ENCODE data around the gene ACSM5. TPM values are rescaled to one million over a fixed set of nuclear protein-coding genes. Genes with fewer than 3 reads are reported as not detected.

The ACSM5 gene
- total RNA-seq, 2 experiments from 2014 or later, result not detected

- no peaks in the 10 kb centered on the region for H3K4me1 ChIP-seq (ENCODE audit: insufficient read depth, low read length)
- H3K27ac Mint-ChIP-seq, result no peak overlapping the region
- H3K4me3 ChIP-seq (ENCODE audit: low read length), result no peak overlapping the region
- H3K36me3 ChIP-seq (ENCODE audit: insufficient read depth, low read length), result no peaks in the 10 kb centered on the region
- intact Hi-C loops (cut with DNase I, micrococcal nuclease), result no loop called here
- no peaks in the 10 kb centered on the region for H3K27me3 ChIP-seq (ENCODE audit: control insufficient read depth in 1 of 2, insufficient read depth in 2 of 2, low read length in 2 of 2)
- POLR2A ChIA-PET, result no interaction called here
- H3K27ac ChIP-seq (ENCODE audit: low read depth in 1 of 2, low read length in 2 of 2), result no peak overlapping the region
- DNase-seq, result no peak
- no peaks in the 10 kb centered on the region for H3K9me3 ChIP-seq (ENCODE audit: control insufficient read depth in 1 of 2, insufficient read depth in 1 of 2, low read length in 2 of 2)
- H3K4me3 Mint-ChIP-seq, result no peak overlapping the region
- CTCF ChIA-PET, result no interaction called here
- no peak for ATAC-seq (ENCODE audit: poor library complexity)
- TF ChIP-seq CTCF (IDR thresholded peaks at IDR 0.05), result no peak
- H3K4me1 Mint-ChIP-seq (ENCODE audit: low read depth), result no peaks in the 10 kb centered on the region
- no peaks in the 10 kb centered on the region for H3K9me3 Mint-ChIP-seq
- H3K36me3 Mint-ChIP-seq (ENCODE audit: low read depth), result no peaks in the 10 kb centered on the region
- peaks cover 4% of the 10 kb centered on the region for H3K27me3 Mint-ChIP-seq
Observed at GRCh38 chr16:20401475-20402016, 7.8 kb upstream of the ACSM5 start.

GRCh38 chr16:20402651-20403050 lies 6.7 kb upstream of the ACSM5 start:
- CTCF ChIA-PET, result no interaction called here
- DNase-seq (no peak), ATAC-seq (ENCODE audit: poor library complexity) (no peak)
- TF ChIP-seq CTCF (IDR thresholded peaks at IDR 0.05), result no peak
- POLR2A ChIA-PET, result no interaction called here
- intact Hi-C loops (cut with DNase I, micrococcal nuclease), result no loop called here
- Mint-ChIP-seq H3K27ac (no peak overlapping the region), H3K4me3 (no peak overlapping the region), H3K9me3 (no peaks in the 10 kb centered on the region), H3K36me3 (ENCODE audit: low read depth) (no peaks in the 10 kb centered on the region), H3K27me3 (peaks cover 10% of the 10 kb centered on the region), H3K4me1 (ENCODE audit: low read depth) (no peaks in the 10 kb centered on the region)
- H3K36me3 ChIP-seq (ENCODE audit: insufficient read depth, low read length), result no peaks in the 10 kb centered on the region
- H3K4me1 ChIP-seq (ENCODE audit: insufficient read depth, low read length), result no peaks in the 10 kb centered on the region
- H3K9me3 ChIP-seq (ENCODE audit: control insufficient read depth in 1 of 2, insufficient read depth in 1 of 2, low read length in 2 of 2), result no peaks in the 10 kb centered on the region
- H3K27ac ChIP-seq (ENCODE audit: low read depth in 1 of 2, low read length in 2 of 2), result no peak overlapping the region
- no peaks in the 10 kb centered on the region for H3K27me3 ChIP-seq (ENCODE audit: control insufficient read depth in 1 of 2, insufficient read depth in 2 of 2, low read length in 2 of 2)
- H3K4me3 ChIP-seq (ENCODE audit: low read length), result no peak overlapping the region

GRCh38 chr16:20404637-20405036 lies 4.7 kb upstream of the ACSM5 start, which contains the start of gene PDILT:
Gene PDILT (minus strand): TSS chr16:20404737. CDS start chr16:20399300, 5,437 bp downstream.
- no peak for TF ChIP-seq CTCF (IDR thresholded peaks at IDR 0.05)
- Histone ChIP-seq H3K4me1 (ENCODE audit: insufficient read depth, low read length) (no peaks in the 10 kb centered on the region), H3K27ac (ENCODE audit: low read depth in 1 of 2, low read length in 2 of 2) (no peak within 1 kb of the TSS), H3K27me3 (ENCODE audit: control insufficient read depth in 1 of 2, insufficient read depth in 2 of 2, low read length in 2 of 2) (no peaks in the 10 kb centered on the region), H3K9me3 (ENCODE audit: control insufficient read depth in 1 of 2, insufficient read depth in 1 of 2, low read length in 2 of 2) (no peaks in the 10 kb centered on the region), H3K36me3 (ENCODE audit: insufficient read depth, low read length) (no peaks in the 10 kb centered on the region), H3K4me3 (ENCODE audit: low read length) (no peak within 1 kb of the TSS)
- ChIA-PET POLR2A (no interaction called here), CTCF (no interaction called here)
- H3K27me3 Mint-ChIP-seq, result peaks cover 10% of the 10 kb centered on the region
- H3K4me3 Mint-ChIP-seq, result no peak within 1 kb of the TSS
- no peak within 1 kb of the TSS for H3K27ac Mint-ChIP-seq
- intact Hi-C loops (cut with DNase I, micrococcal nuclease), result no loop called here
- DNase-seq (no peak), ATAC-seq (ENCODE audit: poor library complexity) (no peak)
- H3K36me3 Mint-ChIP-seq (ENCODE audit: low read depth), result no peaks in the 10 kb centered on the region
- no peaks in the 10 kb centered on the region for H3K4me1 Mint-ChIP-seq (ENCODE audit: low read depth)
- H3K9me3 Mint-ChIP-seq, result no peaks in the 10 kb centered on the region
